SK-N-SH treated with all-trans-retinoic acid at 6 μM for 48 hours (cell line): Measurements from ENCODE around the gene CNTNAP2.
A peak's percentile ranks its signal among the peaks of the same experiment; 100 is the strongest.

ENCODE experiments used
- ATAC-seq: fragments of 200-7000 bp; cut with Tn5 transposase; 3 replicates; pipeline ENCODE4 v1.9.1; 2020; ENCODE audit warnings: mild to moderate bottlenecking, moderate library complexity
- ARNTL ChIP-seq: fragments of 450-650 bp; formaldehyde crosslinking; IDR thresholded peaks from 2 replicates; pipeline ENCODE4 v1.5.0; 2020; ENCODE audit warnings: low read depth, mild to moderate bottlenecking, moderate library complexity, borderline replicate concordance
- BACH2 ChIP-seq: fragments of 250-450 bp; sonication (Bioruptor Pico); IDR thresholded peaks from 2 replicates; pipeline ENCODE4 v1.9.0; 2021; ENCODE audit warnings: mild to moderate bottlenecking, borderline replicate concordance
- CREB5 ChIP-seq: fragments of 250-450 bp; sonication (Bioruptor Pico); IDR thresholded peaks from 2 replicates; pipeline ENCODE4 v1.5.1; 2020; ENCODE audit warnings: low read depth, mild to moderate bottlenecking, moderate library complexity
- ESRRG ChIP-seq: fragments of 250-450 bp; sonication (Bioruptor Pico); IDR thresholded peaks from 2 replicates; pipeline ENCODE4 v1.6.1; 2021; ENCODE audit warnings: mild to moderate bottlenecking
- GLIS3 ChIP-seq: fragments of 250-450 bp; sonication (Bioruptor Pico); IDR thresholded peaks from 2 replicates; pipeline ENCODE4 v1.5.0; 2020; ENCODE audit warnings: mild to moderate bottlenecking, moderate library complexity
- ISL1 ChIP-seq: fragments of 250-450 bp; sonication (Bioruptor Pico); IDR thresholded peaks from 2 replicates; pipeline ENCODE4 v2.1.2; 2022; ENCODE audit warnings: mild to moderate bottlenecking, moderate library complexity
- OSR1 ChIP-seq: fragments of 250-450 bp; sonication (Bioruptor Pico); IDR thresholded peaks from 2 replicates; pipeline ENCODE4 v1.8.0; 2022; ENCODE audit warnings: moderate library complexity, mild to moderate bottlenecking, inconsistent platforms
- PPARA ChIP-seq: fragments of 250-450 bp; sonication (Bioruptor Pico); IDR thresholded peaks from 2 replicates; pipeline ENCODE4 v1.5.0; 2020; ENCODE audit warnings: mild to moderate bottlenecking, borderline replicate concordance
- RARB ChIP-seq: fragments of 250-450 bp; sonication (Bioruptor Pico); IDR thresholded peaks from 2 replicates; pipeline ENCODE4 v1.8.0; 2021; ENCODE audit warnings: mild to moderate bottlenecking, moderate library complexity
- SNAI2 ChIP-seq: fragments of 250-450 bp; sonication (Bioruptor Pico); IDR thresholded peaks from 2 replicates; pipeline ENCODE4 v1.5.0; 2020; ENCODE audit warnings: mild to moderate bottlenecking, moderate library complexity
- TCF4 ChIP-seq: fragments of 250-450 bp; sonication (Bioruptor Pico); IDR thresholded peaks from 2 replicates; pipeline ENCODE4 v1.8.0; 2021; ENCODE audit warnings: mild to moderate bottlenecking, moderate library complexity, borderline replicate concordance
- TOX ChIP-seq: fragments of 250-450 bp; sonication (Bioruptor Pico); IDR thresholded peaks from 2 replicates; pipeline ENCODE4 v1.8.0; 2021; ENCODE audit warnings: mild to moderate bottlenecking, moderate library complexity, borderline replicate concordance
- TSHZ2 ChIP-seq: fragments of 250-450 bp; sonication (Bioruptor Pico); IDR thresholded peaks from 2 replicates; pipeline ENCODE4 v1.5.0; 2020; ENCODE audit warnings: mild to moderate bottlenecking, moderate library complexity
- ZC3H10 ChIP-seq: fragments of 250-450 bp; sonication (Bioruptor Pico); IDR thresholded peaks from 2 replicates; pipeline ENCODE4 v1.5.1; 2021; ENCODE audit warnings: mild to moderate bottlenecking, moderate library complexity
- ZFP3 ChIP-seq: fragments of 250-450 bp; sonication (Bioruptor Pico); IDR thresholded peaks from 2 replicates; pipeline ENCODE4 v1.5.0; 2020; ENCODE audit warnings: mild to moderate bottlenecking, moderate library complexity
- ZFP30 ChIP-seq: fragments of 450-650 bp; formaldehyde crosslinking; IDR thresholded peaks from 2 replicates; pipeline ENCODE4 v1.5.0; 2022; ENCODE audit warnings: mild to moderate bottlenecking, moderate library complexity
- ZNF565 ChIP-seq: fragments of 450-650 bp; formaldehyde crosslinking; conservative IDR thresholded peaks from 2 replicates; pipeline ENCODE4 v1.5.0; 2020; ENCODE audit warnings: low read depth, mild to moderate bottlenecking, moderate library complexity
- ZNF70 ChIP-seq: fragments of 450-650 bp; formaldehyde crosslinking; IDR thresholded peaks from 2 replicates; pipeline ENCODE4 v1.5.0; 2020; ENCODE audit warnings: mild to moderate bottlenecking, moderate library complexity
- ZNF8 ChIP-seq: fragments of 450-650 bp; formaldehyde crosslinking; IDR thresholded peaks from 2 replicates; pipeline ENCODE4 v1.5.0; 2020; ENCODE audit warnings: mild to moderate bottlenecking, moderate library complexity
- TF ChIP-seq, protein P1 (sequence below): fragments of 250-450 bp; sonication (Bioruptor Pico); IDR thresholded peaks from 2 replicates; pipeline ENCODE4 v1.5.1; 2021; ENCODE audit warnings: mild to moderate bottlenecking, moderate library complexity
- TF ChIP-seq, protein P2 (sequence below): fragments of 250-450 bp; sonication (Bioruptor Pico); IDR thresholded peaks from 2 replicates; pipeline ENCODE4 v1.8.0; 2020; ENCODE audit warnings: mild to moderate bottlenecking, moderate library complexity, borderline replicate concordance
- TF ChIP-seq, protein P3 (sequence below): fragments of 250-450 bp; sonication (Bioruptor Pico); IDR thresholded peaks from 2 replicates; pipeline ENCODE4 v1.8.0; 2021; ENCODE audit warnings: low read depth, mild to moderate bottlenecking, moderate library complexity, borderline replicate concordance

Gene CNTNAP2

DNA sequence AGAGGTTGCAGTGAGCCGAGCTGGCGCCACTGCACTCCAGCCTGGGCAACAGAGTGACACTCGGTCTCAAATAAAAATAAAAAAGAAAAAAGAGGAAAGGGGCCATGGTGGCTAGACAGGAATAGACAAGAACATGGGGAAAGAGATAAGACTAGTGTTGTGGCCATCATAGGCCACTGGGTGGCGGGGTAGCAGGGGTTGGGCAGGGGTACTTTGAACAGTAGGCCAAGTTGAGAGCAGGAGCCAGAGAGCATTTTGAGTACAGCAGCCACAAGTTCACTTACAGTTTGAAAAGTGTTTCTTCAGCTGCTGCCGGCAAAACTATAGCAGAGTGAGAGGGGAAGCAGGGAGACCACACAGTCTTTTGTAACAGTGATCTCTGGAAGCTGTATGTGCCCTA lies 656.0 kb downstream of the CNTNAP2 start:
- TF ChIP-seq ZC3H10 (CRISPR knock-in tag) (no peak), TCF4 (no peak), TOX (no peak), ESRRG (CRISPR knock-in tag) (no peak), GLIS3 (CRISPR knock-in tag) (no peak), CREB5 (CRISPR knock-in tag) (no peak), ARNTL (CRISPR knock-in tag) (no peak), ISL1 (CRISPR knock-in tag) (no peak), ZNF8 (no peak), ZNF70 (CRISPR knock-in tag) (no peak), ZFP30 (CRISPR knock-in tag) (no peak), RARB (CRISPR knock-in tag) (no peak), SNAI2 (no peak), TSHZ2 (CRISPR knock-in tag) (no peak), BACH2 (CRISPR knock-in tag) (no peak), OSR1 (CRISPR knock-in tag) (no peak), PPARA (no peak)
- TF ChIP-seq, protein P1, sequence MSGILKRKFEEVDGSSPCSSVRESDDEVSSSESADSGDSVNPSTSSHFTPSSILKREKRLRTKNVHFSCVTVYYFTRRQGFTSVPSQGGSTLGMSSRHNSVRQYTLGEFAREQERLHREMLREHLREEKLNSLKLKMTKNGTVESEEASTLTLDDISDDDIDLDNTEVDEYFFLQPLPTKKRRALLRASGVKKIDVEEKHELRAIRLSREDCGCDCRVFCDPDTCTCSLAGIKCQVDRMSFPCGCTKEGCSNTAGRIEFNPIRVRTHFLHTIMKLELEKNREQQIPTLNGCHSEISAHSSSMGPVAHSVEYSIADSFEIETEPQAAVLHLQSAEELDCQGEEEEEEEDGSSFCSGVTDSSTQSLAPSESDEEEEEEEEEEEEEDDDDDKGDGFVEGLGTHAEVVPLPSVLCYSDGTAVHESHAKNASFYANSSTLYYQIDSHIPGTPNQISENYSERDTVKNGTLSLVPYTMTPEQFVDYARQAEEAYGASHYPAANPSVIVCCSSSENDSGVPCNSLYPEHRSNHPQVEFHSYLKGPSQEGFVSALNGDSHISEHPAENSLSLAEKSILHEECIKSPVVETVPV (CRISPR knock-in tag) = no peak
- TF ChIP-seq, protein P2, sequence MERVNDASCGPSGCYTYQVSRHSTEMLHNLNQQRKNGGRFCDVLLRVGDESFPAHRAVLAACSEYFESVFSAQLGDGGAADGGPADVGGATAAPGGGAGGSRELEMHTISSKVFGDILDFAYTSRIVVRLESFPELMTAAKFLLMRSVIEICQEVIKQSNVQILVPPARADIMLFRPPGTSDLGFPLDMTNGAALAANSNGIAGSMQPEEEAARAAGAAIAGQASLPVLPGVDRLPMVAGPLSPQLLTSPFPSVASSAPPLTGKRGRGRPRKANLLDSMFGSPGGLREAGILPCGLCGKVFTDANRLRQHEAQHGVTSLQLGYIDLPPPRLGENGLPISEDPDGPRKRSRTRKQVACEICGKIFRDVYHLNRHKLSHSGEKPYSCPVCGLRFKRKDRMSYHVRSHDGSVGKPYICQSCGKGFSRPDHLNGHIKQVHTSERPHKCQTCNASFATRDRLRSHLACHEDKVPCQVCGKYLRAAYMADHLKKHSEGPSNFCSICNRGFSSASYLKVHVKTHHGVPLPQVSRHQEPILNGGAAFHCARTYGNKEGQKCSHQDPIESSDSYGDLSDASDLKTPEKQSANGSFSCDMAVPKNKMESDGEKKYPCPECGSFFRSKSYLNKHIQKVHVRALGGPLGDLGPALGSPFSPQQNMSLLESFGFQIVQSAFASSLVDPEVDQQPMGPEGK (CRISPR knock-in tag) = no peak
- TF ChIP-seq, protein P3, sequence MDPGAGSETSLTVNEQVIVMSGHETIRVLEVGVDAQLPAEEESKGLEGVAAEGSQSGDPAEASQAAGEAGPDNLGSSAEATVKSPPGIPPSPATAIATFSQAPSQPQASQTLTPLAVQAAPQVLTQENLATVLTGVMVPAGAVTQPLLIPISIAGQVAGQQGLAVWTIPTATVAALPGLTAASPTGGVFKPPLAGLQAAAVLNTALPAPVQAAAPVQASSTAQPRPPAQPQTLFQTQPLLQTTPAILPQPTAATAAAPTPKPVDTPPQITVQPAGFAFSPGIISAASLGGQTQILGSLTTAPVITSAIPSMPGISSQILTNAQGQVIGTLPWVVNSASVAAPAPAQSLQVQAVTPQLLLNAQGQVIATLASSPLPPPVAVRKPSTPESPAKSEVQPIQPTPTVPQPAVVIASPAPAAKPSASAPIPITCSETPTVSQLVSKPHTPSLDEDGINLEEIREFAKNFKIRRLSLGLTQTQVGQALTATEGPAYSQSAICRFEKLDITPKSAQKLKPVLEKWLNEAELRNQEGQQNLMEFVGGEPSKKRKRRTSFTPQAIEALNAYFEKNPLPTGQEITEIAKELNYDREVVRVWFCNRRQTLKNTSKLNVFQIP (CRISPR knock-in tag) = no peak
- ATAC-seq = peak; percentile 51; the same call in 1 of the 3 replicates

DNA sequence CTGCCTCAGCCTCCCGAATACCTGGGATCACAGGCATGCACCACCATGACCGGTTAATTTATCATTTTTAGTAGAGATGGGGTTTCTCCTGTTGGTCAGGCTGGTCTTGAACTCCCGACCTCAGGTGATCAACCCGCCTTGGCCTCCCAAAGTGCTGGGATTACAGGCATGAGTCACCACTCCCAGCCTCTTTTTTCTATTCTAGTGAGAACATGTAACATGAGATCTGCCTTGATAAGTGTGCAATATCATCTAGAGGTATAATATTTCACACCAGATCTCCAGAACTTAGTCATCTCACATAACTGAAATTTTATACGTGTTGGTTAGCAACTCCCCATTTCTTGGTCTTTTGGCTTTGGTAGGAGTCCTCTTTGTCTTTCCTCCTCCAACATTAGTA lies 656.9 kb downstream of the CNTNAP2 start:
- ATAC-seq = peak; percentile 49; the same call in 2 of the 3 replicates
- no peak for TF ChIP-seq ZFP30 (CRISPR knock-in tag)
- TF ChIP-seq PPARA = no peak
- no peak for TF ChIP-seq GLIS3 (CRISPR knock-in tag)
- no peak for TF ChIP-seq TOX
- TF ChIP-seq, protein P2 (CRISPR knock-in tag) = no peak
- TF ChIP-seq RARB (CRISPR knock-in tag) = no peak
- no peak for TF ChIP-seq ESRRG (CRISPR knock-in tag)
- TF ChIP-seq ZNF565 (CRISPR knock-in tag) = no peak
- TF ChIP-seq TSHZ2 (CRISPR knock-in tag) = no peak
- TF ChIP-seq, protein P1 (CRISPR knock-in tag) = no peak
- no peak for TF ChIP-seq ARNTL (CRISPR knock-in tag)
- TF ChIP-seq TCF4 = no peak
- no peak for TF ChIP-seq BACH2 (CRISPR knock-in tag)
- no peak for TF ChIP-seq ZFP3 (CRISPR knock-in tag)
